Prostate gland (tissue), 2 donors: ENCODE data around the gene AP1M1. TPM values are rescaled to one million over a fixed set of nuclear protein-coding genes. Genes with fewer than 3 reads are reported as not detected.
A peak's percentile ranks its signal among the peaks of the same experiment; 100 is the strongest.

Experiments
- DNase-seq: peaks from one replicate; pipeline ENCODE4 v3.0.0-alpha.2; 2019; ENCODE audit warnings: low spot score
- H3K27ac ChIP-seq, 2 donors: fragments of 200-600 bp; sonication (generic); 2 replicates each; pipeline ENCODE4 v1.5.1; 2017 to 2019
- H3K27me3 ChIP-seq: fragments of 200-600 bp; sonication (generic); replicated peaks from 2 replicates; pipeline ENCODE4 v1.5.1; 2019; ENCODE audit not compliant: insufficient read depth
- H3K36me3 ChIP-seq, 2 donors: fragments of 200-600 bp; sonication (generic); 1 replicate in 1 of 2; 2 replicates in 1 of 2; pipeline versions ENCODE4 v1.5.1 to v1.8.1; 2017 to 2019
- H3K4me1 ChIP-seq: fragments of 200-600 bp; sonication (generic); replicated peaks from 2 replicates; pipeline ENCODE4 v1.5.1; 2019
- H3K4me3 ChIP-seq, 2 donors: fragments of 200-600 bp; sonication (generic); 2 replicates each; pipeline ENCODE4 v1.5.1; 2017 to 2019
- H3K9me3 ChIP-seq: fragments of 200-600 bp; sonication (generic); 2 replicates; pipeline ENCODE4 v1.5.1; 2017
- CTCF ChIP-seq, 4 experiments: fragments of 200-600 bp in 2 of 4; fragments of 450-650 bp in 2 of 4; sonication (generic) in 2 of 4; IDR thresholded peaks; 1 replicate in 3 of 4; 2 replicates in 1 of 4; pipeline ENCODE4 v1.5.1; 2016 to 2019; ENCODE audit warnings: antibody characterized with exemption in 4 of 4, mild to moderate bottlenecking in 2 of 4, moderate library complexity in 2 of 4
- POLR2A ChIP-seq: fragments of 450-650 bp; IDR thresholded peaks from one replicate; pipeline ENCODE4 v1.6.1; 2016; ENCODE audit warnings: antibody characterized with exemption, mild to moderate bottlenecking
- POLR2AphosphoS5 ChIP-seq: sonication (generic); formaldehyde crosslinking; IDR thresholded peaks from one replicate; pipeline ENCODE4 v1.6.1; 2017; ENCODE audit warnings: antibody characterized with exemption
- WGBS: methylation state at CpG from one replicate; pipeline ENCODE4 v1.1.5; 2018; 5-methylcytosine and 5-hydroxymethylcytosine counted together
- intact Hi-C: fragments of 100-400 bp; cut with DNase I; formaldehyde crosslinking; loops from one replicate; pipeline ENCODE4 v1.14.2; 2022
- total RNA-seq, 2 donors: library from RNA; depleted of rRNA; stranded (reverse); fragments of >200 nt; gene quantifications; one replicate each; pipeline ENCODE4 v1.1.0, GENCODE V29; 2016

Gene AP1M1
- total RNA-seq, 2 donors from 2014 or later: 45.9 to 130 TPM

- no peak for TF ChIP-seq CTCF (IDR thresholded peaks at IDR 0.05)
- no peak for TF ChIP-seq POLR2AphosphoS5
- TF ChIP-seq POLR2A: no peak
- intact Hi-C loops: loop anchor here (5.0 to 10.0 kb wide), 3 partner anchors 72 to 1080 kb away; partner anchors contain the start of genes RAB8A and SYDE1
- DNase-seq: no peak
- peak overlapping the region; percentile 83 to 99 for H3K4me3 ChIP-seq
- peaks cover 5% of the 10 kb centered on the region for H3K4me1 ChIP-seq
- H3K9me3 ChIP-seq: no peaks in the 10 kb centered on the region
- peak overlapping the region; percentile 74 to 83 for H3K27ac ChIP-seq
- no peaks in the 10 kb centered on the region for H3K36me3 ChIP-seq
- WGBS: 43% methylated on average over 18 of the region's 18 CpGs
- no peaks in the 10 kb centered on the region for H3K27me3 ChIP-seq
Measured at GRCh38 chr19:16184665-16185122, 13.0 kb upstream of the AP1M1 start.

GRCh38 chr19:16185123-16185767, 12.5 kb upstream of the AP1M1 start, which contains the start of gene FAM32A:
TSS of gene FAM32A (plus strand) at chr19:16185410. CDS start at chr19:16185443, 33 bp downstream.
- peaks cover 0 to under 1% of the 10 kb centered on the region in 2 donors for H3K36me3 ChIP-seq
- WGBS: under 1% methylated on average over 39 of the region's 39 CpGs
- TF ChIP-seq POLR2A (peak; percentile 62), POLR2AphosphoS5 (peak; percentile 100), CTCF (IDR thresholded peaks at IDR 0.05) (peak; percentile 10 to 58 (median 36))

GRCh38 chr19:16185768-16186123, 12.0 kb upstream of the AP1M1 start:
- WGBS: under 1% methylated on average over 20 of the region's 20 CpGs
- peak overlapping the region; percentile 83 to 99 for H3K4me3 ChIP-seq
- H3K36me3 ChIP-seq: peaks cover 0 to 6% of the 10 kb centered on the region in 2 donors
- peak; percentile 17 for DNase-seq
- peak overlapping the region; percentile 74 to 83 for H3K27ac ChIP-seq
- H3K27me3 ChIP-seq: no peaks in the 10 kb centered on the region
- peaks cover 5% of the 10 kb centered on the region for H3K4me1 ChIP-seq
- intact Hi-C loops: loop anchor here (10.0 kb wide), 1 partner anchor 1081 kb away; the partner anchor contains the start of gene SYDE1
- TF ChIP-seq POLR2A: no peak
- TF ChIP-seq POLR2AphosphoS5: no peak
- peak in 2 of 4 experiments; percentile 29 to 36 for TF ChIP-seq CTCF (IDR thresholded peaks at IDR 0.05)
- no peaks in the 10 kb centered on the region for H3K9me3 ChIP-seq

More at GRCh38 chr19:16185123-16185767, 12.5 kb upstream of the AP1M1 start, which contains the start of gene FAM32A:
- H3K9me3 ChIP-seq: no peaks in the 10 kb centered on the region
- peaks cover 5% of the 10 kb centered on the region for H3K4me1 ChIP-seq
- DNase-seq: peak; percentile 97
- intact Hi-C loops: loop anchor here (10.0 kb wide), 1 partner anchor 1080 kb away; the partner anchor contains the start of gene SYDE1
- peak within 1 kb of the TSS; percentile 74 to 83 for H3K27ac ChIP-seq
- H3K27me3 ChIP-seq: no peaks in the 10 kb centered on the region
- H3K4me3 ChIP-seq: peak within 1 kb of the TSS; percentile 83 to 99

GRCh38 chr19:16188521-16188920, 9.2 kb upstream of the AP1M1 start:
- no peak for TF ChIP-seq CTCF (IDR thresholded peaks at IDR 0.05)
- TF ChIP-seq POLR2AphosphoS5: no peak
- no peak for TF ChIP-seq POLR2A
- Histone ChIP-seq H3K27ac (no peak overlapping the region), H3K9me3 (no peaks in the 10 kb centered on the region), H3K36me3 (peaks cover 5 to 15% of the 10 kb centered on the region in 2 donors), H3K4me1 (peaks cover 5% of the 10 kb centered on the region), H3K4me3 (no peak overlapping the region), H3K27me3 (no peaks in the 10 kb centered on the region)
- 90% methylated on average over 3 of the region's 3 CpGs for WGBS
- intact Hi-C loops: loop anchor here (10.0 kb wide), 1 partner anchor 1084 kb away; the partner anchor contains the start of gene SYDE1
- no peak for DNase-seq
